Body of pancreas (tissue), 4 donors: ENCODE data around the gene GLRA1.

Source experiments
- POLR2A ChIP-seq, 3 donors: fragments of 450-650 bp; IDR thresholded peaks; one replicate each; pipeline ENCODE4 v1.6.1; 2016; ENCODE audit warnings: antibody characterized with exemption in 3 of 3, mild to moderate bottlenecking in 2 of 3
- TF ChIP-seq, protein P1 (sequence below), 7 experiments: fragments of 450-650 bp in 4 of 7; fragments of 200-600 bp in 3 of 7; sonication (generic) in 3 of 7; IDR thresholded peaks; one replicate each; pipeline ENCODE4 v1.5.1; 2016 to 2019; ENCODE audit warnings: antibody characterized with exemption in 7 of 7

- TF ChIP-seq, protein P1, sequence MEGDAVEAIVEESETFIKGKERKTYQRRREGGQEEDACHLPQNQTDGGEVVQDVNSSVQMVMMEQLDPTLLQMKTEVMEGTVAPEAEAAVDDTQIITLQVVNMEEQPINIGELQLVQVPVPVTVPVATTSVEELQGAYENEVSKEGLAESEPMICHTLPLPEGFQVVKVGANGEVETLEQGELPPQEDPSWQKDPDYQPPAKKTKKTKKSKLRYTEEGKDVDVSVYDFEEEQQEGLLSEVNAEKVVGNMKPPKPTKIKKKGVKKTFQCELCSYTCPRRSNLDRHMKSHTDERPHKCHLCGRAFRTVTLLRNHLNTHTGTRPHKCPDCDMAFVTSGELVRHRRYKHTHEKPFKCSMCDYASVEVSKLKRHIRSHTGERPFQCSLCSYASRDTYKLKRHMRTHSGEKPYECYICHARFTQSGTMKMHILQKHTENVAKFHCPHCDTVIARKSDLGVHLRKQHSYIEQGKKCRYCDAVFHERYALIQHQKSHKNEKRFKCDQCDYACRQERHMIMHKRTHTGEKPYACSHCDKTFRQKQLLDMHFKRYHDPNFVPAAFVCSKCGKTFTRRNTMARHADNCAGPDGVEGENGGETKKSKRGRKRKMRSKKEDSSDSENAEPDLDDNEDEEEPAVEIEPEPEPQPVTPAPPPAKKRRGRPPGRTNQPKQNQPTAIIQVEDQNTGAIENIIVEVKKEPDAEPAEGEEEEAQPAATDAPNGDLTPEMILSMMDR (IDR thresholded peaks at IDR 0.05): no peak
- TF ChIP-seq POLR2A (IDR thresholded peaks at IDR 0.05): no peak
These were observed 151.6 kb downstream of the GLRA1 start for GRCh38 chr5:151772846-151773561.
